Activated naive CD4-positive, alpha-beta T cell treated with anti-CD3 and anti-CD28 coated beads, Interleukin-2, amount 50 U/mL, for 72 hours (primary cell): ENCODE data around the gene FAHD1. TPM values are rescaled to one million over a fixed set of nuclear protein-coding genes. Genes with fewer than 3 reads are reported as not detected.

ENCODE experiments used
- ATAC-seq, 2 donors: fragments of 150-1000 bp; cut with Tn5 transposase; 2 replicates each; pipeline ENCODE4 v1.10.0; 2021; ENCODE audit warnings: mild to moderate bottlenecking in 2 of 2, moderate library complexity in 2 of 2
- DNase-seq, 2 donors: peaks; one replicate each; pipeline ENCODE4 v3.0.0; 2021 to 2022; ENCODE audit warnings: low spot score in 2 of 2
- H3K27ac Mint-ChIP-seq, 2 donors: one replicate each; pipeline ENCODE4 v1.8.0; 2022; ENCODE audit warnings: mild to moderate bottlenecking in 2 of 2, mixed read lengths in 2 of 2
- H3K36me3 Mint-ChIP-seq, 2 donors: one replicate each; pipeline ENCODE4 v1.8.0; 2022; ENCODE audit warnings: mixed read lengths in 2 of 2
- H3K9me3 Mint-ChIP-seq, 2 donors: one replicate each; pipeline ENCODE4 v1.8.0; 2022; ENCODE audit warnings: mixed read lengths in 2 of 2
- total RNA-seq, 2 donors: library from RNA; stranded (reverse); gene quantifications; one replicate each; pipeline ENCODE4 v1.2.3, GENCODE V29; 2022

FAHD1 gene
- total RNA-seq, 2 donors from 2014 or later: 11.9 to 13.0 TPM

DNA sequence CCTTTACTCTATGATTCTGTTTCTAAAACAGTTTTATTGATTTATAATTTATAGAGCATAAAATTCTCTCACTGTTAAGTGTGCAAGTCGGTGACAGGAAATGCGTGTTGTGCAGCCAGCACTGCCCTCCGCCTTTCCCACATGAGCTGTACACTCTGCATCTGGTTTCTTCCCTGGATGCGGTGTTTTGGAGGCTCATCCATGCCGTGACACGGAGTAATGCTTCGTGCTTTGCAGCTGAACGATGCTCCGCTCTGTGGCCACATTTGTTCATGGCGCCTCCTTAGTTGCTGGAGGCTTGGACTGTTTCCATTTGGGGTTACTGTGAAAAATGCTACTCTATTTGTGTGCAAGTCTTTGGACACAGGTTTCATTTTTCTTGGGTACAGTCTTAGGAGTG is 26.3 kb upstream of the FAHD1 start:
- DNase-seq: no peak
- ATAC-seq: no peak
- H3K27ac Mint-ChIP-seq: no peak overlapping the region
- peaks cover 0 to 16% of the 10 kb centered on the region in 2 donors for H3K9me3 Mint-ChIP-seq
- peaks cover 0 to 38% of the 10 kb centered on the region in 2 donors for H3K36me3 Mint-ChIP-seq

DNA sequence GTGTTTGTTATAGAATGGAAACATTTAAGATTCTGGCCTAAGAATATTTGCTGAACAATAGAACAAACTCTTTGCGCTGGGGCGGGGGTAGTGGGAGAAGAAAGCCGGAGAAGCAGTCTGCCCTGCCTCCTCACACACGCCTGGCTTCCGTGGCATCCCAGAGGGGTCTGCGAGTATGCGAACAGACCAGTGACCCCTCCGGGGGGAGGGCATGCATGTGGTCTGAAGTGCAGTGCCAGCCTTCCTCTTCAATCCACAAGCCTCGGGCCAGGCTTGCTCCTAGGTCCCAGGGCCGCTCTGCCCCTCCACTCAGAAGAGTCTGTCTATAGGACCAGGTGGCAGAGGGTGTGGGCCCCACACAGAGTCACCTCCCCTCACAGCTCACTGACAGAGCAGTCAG is 19.4 kb upstream of the FAHD1 start:
- peaks cover 0 to 7% of the 10 kb centered on the region in 2 donors for H3K36me3 Mint-ChIP-seq
- no peak overlapping the region for H3K27ac Mint-ChIP-seq
- H3K9me3 Mint-ChIP-seq: no peaks in the 10 kb centered on the region
- ATAC-seq (no peak), DNase-seq (no peak)

DNA sequence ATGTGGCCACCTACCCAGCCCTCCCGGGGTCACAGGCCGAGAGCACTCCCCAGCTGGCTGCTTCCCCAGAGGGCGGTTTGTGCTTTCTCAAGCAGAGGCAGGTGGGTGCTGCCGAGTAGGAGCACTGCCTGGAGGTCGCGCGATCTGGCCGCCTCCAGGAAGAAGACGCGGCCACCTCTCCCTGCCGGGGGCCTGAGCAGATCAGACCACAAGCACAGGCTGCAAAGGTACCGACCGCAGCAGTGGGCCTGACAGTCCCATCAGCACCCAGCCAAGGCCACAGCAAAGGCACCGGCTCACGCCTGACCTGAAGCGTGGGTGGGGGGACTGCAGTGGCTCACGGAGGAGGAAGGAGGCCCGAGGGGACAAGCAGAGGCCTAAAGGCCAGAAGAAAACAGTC is 18.3 kb upstream of the FAHD1 start:
- Mint-ChIP-seq H3K9me3 (no peaks in the 10 kb centered on the region), H3K36me3 (peaks cover 0 to 7% of the 10 kb centered on the region in 2 donors), H3K27ac (no peak overlapping the region)
- ATAC-seq (no peak), DNase-seq (no peak)

GRCh38 chr16:1809281-1809801 is 17.7 kb upstream of the FAHD1 start:
- ATAC-seq: no peak
- H3K27ac Mint-ChIP-seq: no peak overlapping the region
- no peaks in the 10 kb centered on the region for H3K9me3 Mint-ChIP-seq
- DNase-seq: no peak
- peaks cover 0 to 7% of the 10 kb centered on the region in 2 donors for H3K36me3 Mint-ChIP-seq

GRCh38 chr16:1810106-1810505 is 16.9 kb upstream of the FAHD1 start:
- ATAC-seq (no peak), DNase-seq (no peak)
- H3K9me3 Mint-ChIP-seq: no peaks in the 10 kb centered on the region
- H3K36me3 Mint-ChIP-seq: peaks cover 0 to 7% of the 10 kb centered on the region in 2 donors
- peak overlapping the region in 1 of 2 donors; percentile 87 for H3K27ac Mint-ChIP-seq

DNA sequence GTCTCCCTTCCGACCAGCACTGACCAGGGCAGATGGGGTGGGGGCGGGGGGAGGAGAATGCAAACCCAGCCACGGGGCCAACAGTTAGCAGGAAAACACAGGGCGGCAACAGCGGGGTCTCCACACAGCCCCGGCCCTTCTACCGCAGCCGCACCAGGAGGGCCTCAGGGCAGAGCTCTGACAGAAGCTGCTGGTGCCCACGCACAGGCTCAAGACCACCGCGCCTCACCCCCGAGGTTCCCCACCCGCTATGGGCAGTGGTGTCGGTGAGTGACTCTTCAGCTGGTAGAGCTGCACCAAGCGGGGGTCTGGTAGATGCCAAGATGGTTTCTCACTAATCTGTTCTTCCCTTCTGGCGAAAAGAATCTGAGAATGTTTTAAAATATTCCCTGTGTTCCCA is 16.5 kb upstream of the FAHD1 start:
- no peak for ATAC-seq
- Mint-ChIP-seq H3K9me3 (no peaks in the 10 kb centered on the region), H3K27ac (no peak overlapping the region), H3K36me3 (peaks cover 0 to 7% of the 10 kb centered on the region in 2 donors)
- DNase-seq: no peak

DNA sequence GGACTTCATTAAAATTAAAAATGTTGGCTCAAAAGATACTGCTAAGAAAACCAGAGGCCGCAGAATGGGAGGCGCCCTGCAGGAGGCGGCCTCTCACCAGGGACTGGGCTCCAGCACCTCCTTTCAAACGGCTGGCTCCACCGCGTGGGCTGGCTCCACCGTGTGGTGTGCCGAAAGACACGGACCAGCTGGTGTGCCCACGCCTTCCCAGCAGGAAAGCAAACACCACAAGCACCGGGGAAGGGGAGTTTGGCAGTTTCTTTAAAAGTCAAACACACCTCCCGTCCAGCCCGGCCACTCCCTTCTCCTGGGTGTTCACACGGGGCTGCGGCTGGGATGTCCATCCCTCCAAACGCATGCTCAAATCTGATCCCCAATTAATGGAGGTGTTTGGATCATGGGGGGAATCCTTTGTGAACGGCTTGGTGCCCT is 14.3 kb upstream of the FAHD1 start:
- ATAC-seq (peak; percentile 89 to 95), DNase-seq (peak in 1 of 2 donors; percentile 55)
- Mint-ChIP-seq H3K9me3 (no peaks in the 10 kb centered on the region), H3K36me3 (no peaks in the 10 kb centered on the region), H3K27ac (peak overlapping the region; percentile 1 to 11)

DNA sequence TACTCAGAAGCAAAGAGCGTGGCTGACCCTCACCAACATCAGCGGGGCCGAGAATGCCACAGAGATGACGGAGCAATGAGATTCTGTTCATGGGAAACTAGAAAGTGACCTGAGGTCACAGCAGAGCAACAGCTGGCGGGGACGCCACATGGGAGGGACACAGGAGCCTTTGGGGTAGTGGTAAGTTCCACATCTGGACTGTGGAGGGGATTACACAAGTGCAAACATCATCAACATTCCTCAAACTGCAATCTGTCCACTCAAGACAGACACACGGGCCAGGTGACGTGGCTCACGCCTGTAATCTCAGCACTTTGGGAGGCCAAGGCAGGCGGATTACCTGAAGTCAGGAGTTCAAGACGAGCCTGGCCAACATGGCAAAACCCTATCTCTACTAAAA is 11.5 kb upstream of the FAHD1 start:
- H3K9me3 Mint-ChIP-seq: no peaks in the 10 kb centered on the region
- H3K27ac Mint-ChIP-seq: peak overlapping the region; percentile 49 to 81
- ATAC-seq (no peak), DNase-seq (no peak)
- H3K36me3 Mint-ChIP-seq: no peaks in the 10 kb centered on the region

GRCh38 chr16:1816396-1817275 is 10.4 kb upstream of the FAHD1 start:
- DNase-seq: no peak
- ATAC-seq: no peak
- H3K27ac Mint-ChIP-seq: no peak overlapping the region
- H3K9me3 Mint-ChIP-seq: no peaks in the 10 kb centered on the region
- no peaks in the 10 kb centered on the region for H3K36me3 Mint-ChIP-seq

DNA sequence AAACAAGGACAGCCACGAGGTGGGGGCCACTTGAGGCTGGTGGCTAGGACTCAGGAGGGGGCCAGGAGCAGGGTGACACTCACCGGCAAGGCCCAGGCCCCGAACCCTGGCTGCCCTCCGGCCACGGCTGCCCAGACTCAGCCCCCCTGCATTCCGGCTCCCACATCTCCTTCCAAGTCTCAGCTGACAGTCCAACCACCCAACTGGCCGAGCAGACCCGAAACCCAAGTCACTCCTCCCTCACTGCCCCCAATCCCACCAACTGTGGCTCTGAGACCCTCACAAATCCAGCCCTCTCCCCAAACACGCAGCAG is 9.8 kb upstream of the FAHD1 start:
- Mint-ChIP-seq H3K27ac (no peak overlapping the region), H3K36me3 (no peaks in the 10 kb centered on the region), H3K9me3 (no peaks in the 10 kb centered on the region)
- DNase-seq: no peak
- ATAC-seq: no peak

DNA sequence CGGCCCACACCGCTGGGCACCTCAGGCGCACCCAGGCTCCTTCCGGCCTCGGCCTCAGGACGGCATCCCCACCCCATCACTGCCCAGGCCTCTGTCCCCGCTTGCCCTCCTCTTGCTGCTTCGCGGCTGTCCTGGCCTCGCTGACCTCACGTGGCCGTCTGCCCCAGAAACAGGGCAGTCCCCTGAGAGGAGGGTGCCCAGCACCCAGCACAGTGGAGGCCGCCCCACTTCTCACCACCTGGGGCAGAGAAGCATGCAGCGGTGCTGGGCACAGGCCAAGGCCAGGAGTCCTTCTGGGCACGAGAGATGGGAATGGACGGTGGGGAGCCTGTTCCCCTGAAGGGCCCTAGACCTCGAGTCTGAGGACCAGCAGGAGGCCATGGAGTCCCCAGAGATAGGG is 9.3 kb upstream of the FAHD1 start:
- no peak for DNase-seq
- Mint-ChIP-seq H3K9me3 (no peaks in the 10 kb centered on the region), H3K27ac (peak overlapping the region in 1 of 2 donors; percentile 68), H3K36me3 (no peaks in the 10 kb centered on the region)
- no peak for ATAC-seq

GRCh38 chr16:1818204-1818872 is 8.7 kb upstream of the FAHD1 start:
- Mint-ChIP-seq H3K36me3 (no peaks in the 10 kb centered on the region), H3K9me3 (no peaks in the 10 kb centered on the region), H3K27ac (no peak overlapping the region)
- DNase-seq (no peak), ATAC-seq (peak in 1 of 2 donors; percentile 21)

GRCh38 chr16:1818873-1819525 is 8.0 kb upstream of the FAHD1 start:
- peak overlapping the region in 1 of 2 donors; percentile 51 for H3K27ac Mint-ChIP-seq
- DNase-seq: no peak
- no peaks in the 10 kb centered on the region for H3K36me3 Mint-ChIP-seq
- no peak for ATAC-seq
- no peaks in the 10 kb centered on the region for H3K9me3 Mint-ChIP-seq

- DNase-seq (no peak), ATAC-seq (no peak)
- no peaks in the 10 kb centered on the region for H3K36me3 Mint-ChIP-seq
- H3K27ac Mint-ChIP-seq: peak overlapping the region; percentile 51 to 69
- H3K9me3 Mint-ChIP-seq: no peaks in the 10 kb centered on the region
These were observed 7.4 kb upstream of the FAHD1 start for GRCh38 chr16:1819611-1820010.

- Mint-ChIP-seq H3K27ac (peak overlapping the region in 1 of 2 donors; percentile 51), H3K9me3 (no peaks in the 10 kb centered on the region), H3K36me3 (no peaks in the 10 kb centered on the region)
- ATAC-seq (no peak), DNase-seq (no peak)
These were observed 6.7 kb upstream of the FAHD1 start for GRCh38 chr16:1820096-1820945.

- Mint-ChIP-seq H3K9me3 (no peaks in the 10 kb centered on the region), H3K27ac (peak overlapping the region in 1 of 2 donors; percentile 51), H3K36me3 (no peaks in the 10 kb centered on the region)
- no peak for DNase-seq
- no peak for ATAC-seq
These were observed 6.1 kb upstream of the FAHD1 start for GRCh38 chr16:1820946-1821290.
